ENCODE measurements around the gene CTNNAL1.

Gene CTNNAL1

GRCh38 chr9:109031241-109031640 lies 17.9 kb upstream of the CTNNAL1 start:
- no peak for DNase-seq

GRCh38 chr9:109030426-109030825 lies 17.1 kb upstream of the CTNNAL1 start:
- in situ Hi-C loops (cut with HindIII; ENCODE audit: low pct_ligation_motif_present, low sequenced_read_pairs) = no loop called here
- H3K27ac ChIP-seq = no peak overlapping the region
- H3K36me3 ChIP-seq (replicated peaks) = peaks cover 2% of the 10 kb centered on the region
- TF ChIP-seq, protein P1, sequence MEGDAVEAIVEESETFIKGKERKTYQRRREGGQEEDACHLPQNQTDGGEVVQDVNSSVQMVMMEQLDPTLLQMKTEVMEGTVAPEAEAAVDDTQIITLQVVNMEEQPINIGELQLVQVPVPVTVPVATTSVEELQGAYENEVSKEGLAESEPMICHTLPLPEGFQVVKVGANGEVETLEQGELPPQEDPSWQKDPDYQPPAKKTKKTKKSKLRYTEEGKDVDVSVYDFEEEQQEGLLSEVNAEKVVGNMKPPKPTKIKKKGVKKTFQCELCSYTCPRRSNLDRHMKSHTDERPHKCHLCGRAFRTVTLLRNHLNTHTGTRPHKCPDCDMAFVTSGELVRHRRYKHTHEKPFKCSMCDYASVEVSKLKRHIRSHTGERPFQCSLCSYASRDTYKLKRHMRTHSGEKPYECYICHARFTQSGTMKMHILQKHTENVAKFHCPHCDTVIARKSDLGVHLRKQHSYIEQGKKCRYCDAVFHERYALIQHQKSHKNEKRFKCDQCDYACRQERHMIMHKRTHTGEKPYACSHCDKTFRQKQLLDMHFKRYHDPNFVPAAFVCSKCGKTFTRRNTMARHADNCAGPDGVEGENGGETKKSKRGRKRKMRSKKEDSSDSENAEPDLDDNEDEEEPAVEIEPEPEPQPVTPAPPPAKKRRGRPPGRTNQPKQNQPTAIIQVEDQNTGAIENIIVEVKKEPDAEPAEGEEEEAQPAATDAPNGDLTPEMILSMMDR (IDR thresholded peaks at IDR 0.05; ENCODE audit: low read depth, low read length, missing control alignments) = no peak
- H3K4me3 ChIP-seq (ENCODE audit: low read depth, low read length) = no peak overlapping the region
- no peaks in the 10 kb centered on the region for H3K27me3 ChIP-seq (replicated peaks)
- DNase-seq = no peak

More at GRCh38 chr9:109031241-109031640, 17.9 kb upstream of the CTNNAL1 start:
- H3K4me3 ChIP-seq (ENCODE audit: low read depth, low read length) = no peak overlapping the region
- no peaks in the 10 kb centered on the region for H3K27me3 ChIP-seq (replicated peaks)
- no peak overlapping the region for H3K27ac ChIP-seq
- in situ Hi-C loops (cut with HindIII; ENCODE audit: low pct_ligation_motif_present, low sequenced_read_pairs) = no loop called here
- H3K36me3 ChIP-seq (replicated peaks) = peaks cover 2% of the 10 kb centered on the region
- TF ChIP-seq, protein P1 (IDR thresholded peaks at IDR 0.05; ENCODE audit: low read depth, low read length, missing control alignments) = no peak

DNA sequence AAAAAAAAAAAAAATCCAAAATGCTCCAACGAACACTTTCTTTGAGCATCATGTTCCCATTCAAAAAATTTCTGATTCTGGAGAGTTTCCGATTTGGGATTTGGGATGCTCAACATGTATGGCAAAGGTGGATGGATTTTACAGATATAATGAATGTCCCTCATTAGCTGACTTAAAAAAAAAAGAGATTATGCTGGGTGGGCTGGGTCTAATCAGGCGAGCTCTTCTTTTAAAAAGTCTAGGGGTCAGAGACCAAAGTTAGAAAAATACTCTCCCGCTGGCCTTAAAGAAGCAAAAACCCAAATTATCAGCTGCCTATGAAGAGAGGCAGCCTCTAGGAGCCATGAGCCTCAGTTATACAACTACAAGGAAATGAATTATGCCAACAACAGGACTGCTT lies 15.2 kb upstream of the CTNNAL1 start:
- no peak for DNase-seq
- H3K27me3 ChIP-seq (replicated peaks) = no peaks in the 10 kb centered on the region
- peaks cover 2% of the 10 kb centered on the region for H3K36me3 ChIP-seq (replicated peaks)
- H3K4me3 ChIP-seq (ENCODE audit: low read depth, low read length) = no peak overlapping the region
- H3K27ac ChIP-seq = no peak overlapping the region
- TF ChIP-seq, protein P1 (IDR thresholded peaks at IDR 0.05; ENCODE audit: low read depth, low read length, missing control alignments) = no peak
- in situ Hi-C loops (cut with HindIII; ENCODE audit: low pct_ligation_motif_present, low sequenced_read_pairs) = no loop called here

- Histone ChIP-seq H3K36me3 (replicated peaks) (no peaks in the 10 kb centered on the region), H3K4me3 (ENCODE audit: low read depth, low read length) (no peak overlapping the region), H3K27ac (no peak overlapping the region), H3K27me3 (replicated peaks) (no peaks in the 10 kb centered on the region)
- TF ChIP-seq, protein P1 (IDR thresholded peaks at IDR 0.05; ENCODE audit: low read depth, low read length, missing control alignments) = no peak
- in situ Hi-C loops (cut with HindIII; ENCODE audit: low pct_ligation_motif_present, low sequenced_read_pairs) = no loop called here
- DNase-seq = no peak
These were observed 13.9 kb upstream of the CTNNAL1 start for GRCh38 chr9:109027176-109027575.

- no peaks in the 10 kb centered on the region for H3K27me3 ChIP-seq (replicated peaks)
- DNase-seq = no peak
- TF ChIP-seq, protein P1 (IDR thresholded peaks at IDR 0.05; ENCODE audit: low read depth, low read length, missing control alignments) = no peak
- H3K4me3 ChIP-seq (ENCODE audit: low read depth, low read length) = no peak overlapping the region
- H3K27ac ChIP-seq = no peak overlapping the region
- in situ Hi-C loops (cut with HindIII; ENCODE audit: low pct_ligation_motif_present, low sequenced_read_pairs) = no loop called here
- no peaks in the 10 kb centered on the region for H3K36me3 ChIP-seq (replicated peaks)
These were observed 13.0 kb upstream of the CTNNAL1 start for GRCh38 chr9:109026306-109026705.

DNA sequence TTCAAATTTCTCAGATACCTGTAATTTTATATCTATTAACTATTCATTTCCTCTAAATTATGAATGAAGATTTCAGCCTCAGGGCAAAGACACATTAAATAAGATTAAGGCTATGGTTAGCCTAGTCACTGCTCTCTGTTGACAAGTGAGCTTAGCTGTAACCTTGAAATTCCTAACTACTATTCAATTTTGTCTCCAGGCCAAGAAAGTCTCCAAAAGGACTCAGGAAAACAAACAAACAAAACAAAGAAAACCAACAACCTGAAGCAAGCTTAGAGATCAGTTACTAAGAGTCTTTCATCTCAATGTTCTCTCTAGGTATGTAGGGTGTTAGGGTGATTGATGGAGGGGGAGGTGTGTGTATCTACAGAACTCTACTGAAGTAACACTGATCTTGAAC lies 9.6 kb upstream of the CTNNAL1 start:
- no peak for DNase-seq

More for the DNA sequence above, 9.6 kb upstream of the CTNNAL1 start:
- Histone ChIP-seq H3K27ac (no peak overlapping the region), H3K27me3 (replicated peaks) (no peaks in the 10 kb centered on the region), H3K4me3 (ENCODE audit: low read depth, low read length) (no peak overlapping the region), H3K36me3 (replicated peaks) (no peaks in the 10 kb centered on the region)
- TF ChIP-seq, protein P1 (IDR thresholded peaks at IDR 0.05; ENCODE audit: low read depth, low read length, missing control alignments) = no peak
- in situ Hi-C loops (cut with HindIII; ENCODE audit: low pct_ligation_motif_present, low sequenced_read_pairs) = no loop called here

All from brain microvascular endothelial cell (primary cell).